Subcutaneous preadipocyte (primary cell): ENCODE data around the gene KIF27. TPM values are rescaled to one million over a fixed set of nuclear protein-coding genes. Genes with fewer than 3 reads are reported as not detected.

Source experiments
- total RNA-seq: library from RNA; depleted of rRNA; stranded (reverse); fragments of >200 nt; gene quantifications from 2 replicates; pipeline ENCODE4 v1.2.3, GENCODE V29; 2012

The KIF27 gene
- 2.2 and 3.1 TPM in 2 replicates for total RNA-seq

GRCh38 chr9:83920927-83921707 lies at the start of gene KIF27:
Gene KIF27 (minus strand): TSS chr9:83921432. CDS start chr9:83915591, 5,841 bp downstream.

GRCh38 chr9:83817356-83818278 lies 103.6 kb downstream of the KIF27 start, which contains the start of gene GKAP1:
Gene GKAP1 (minus strand): TSS chr9:83817769. CDS start chr9:83806517, 11,252 bp downstream.

Other genes starting within 250 kb of the KIF27 start
- gene UBQLN1, start 213.5 kb downstream of the KIF27 start, total RNA-seq: 75.3 and 113 TPM in 2 replicates
- 0.39 TPM in 1 of 2 replicates, not detected in the other for gene GKAP1, start 103.7 kb downstream of the KIF27 start, total RNA-seq
- 468 and 539 TPM in 2 replicates for gene HNRNPK, start 58.8 kb upstream of the KIF27 start, total RNA-seq
- 7.0 and 9.2 TPM in 2 replicates for gene RMI1, start 59.4 kb upstream of the KIF27 start, total RNA-seq